Measurements from ENCODE around the gene NINJ2.

DNA sequence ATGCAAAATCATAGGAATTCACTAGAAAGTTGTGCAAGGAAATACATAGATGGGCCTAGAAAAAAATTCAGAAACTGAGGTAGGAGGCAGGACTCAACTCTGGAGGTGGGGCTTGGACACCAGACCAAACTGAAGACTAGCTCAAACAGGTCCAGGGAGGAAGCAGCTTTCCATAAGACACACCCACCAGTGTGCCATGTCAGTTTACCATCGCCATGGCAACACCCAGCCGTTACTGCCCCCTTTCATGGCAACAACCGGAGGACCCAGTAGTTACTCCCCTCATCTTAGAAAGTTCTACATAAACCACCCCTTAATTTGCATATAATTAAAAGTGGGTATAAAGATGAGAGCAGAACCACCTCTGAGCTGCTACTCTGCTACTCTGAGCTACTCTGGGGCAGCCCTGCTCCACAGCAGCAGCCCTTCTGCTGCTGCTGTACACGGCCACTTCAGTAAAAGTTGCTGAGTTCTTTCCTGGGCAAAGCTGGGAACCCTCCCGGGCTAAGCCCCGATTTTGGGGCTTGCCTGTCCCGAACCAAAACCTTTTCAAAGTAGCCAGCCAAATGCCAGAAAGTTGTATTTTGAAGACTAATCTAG is 30.8 kb upstream of the NINJ2 start:
- TF ChIP-seq, protein P1, sequence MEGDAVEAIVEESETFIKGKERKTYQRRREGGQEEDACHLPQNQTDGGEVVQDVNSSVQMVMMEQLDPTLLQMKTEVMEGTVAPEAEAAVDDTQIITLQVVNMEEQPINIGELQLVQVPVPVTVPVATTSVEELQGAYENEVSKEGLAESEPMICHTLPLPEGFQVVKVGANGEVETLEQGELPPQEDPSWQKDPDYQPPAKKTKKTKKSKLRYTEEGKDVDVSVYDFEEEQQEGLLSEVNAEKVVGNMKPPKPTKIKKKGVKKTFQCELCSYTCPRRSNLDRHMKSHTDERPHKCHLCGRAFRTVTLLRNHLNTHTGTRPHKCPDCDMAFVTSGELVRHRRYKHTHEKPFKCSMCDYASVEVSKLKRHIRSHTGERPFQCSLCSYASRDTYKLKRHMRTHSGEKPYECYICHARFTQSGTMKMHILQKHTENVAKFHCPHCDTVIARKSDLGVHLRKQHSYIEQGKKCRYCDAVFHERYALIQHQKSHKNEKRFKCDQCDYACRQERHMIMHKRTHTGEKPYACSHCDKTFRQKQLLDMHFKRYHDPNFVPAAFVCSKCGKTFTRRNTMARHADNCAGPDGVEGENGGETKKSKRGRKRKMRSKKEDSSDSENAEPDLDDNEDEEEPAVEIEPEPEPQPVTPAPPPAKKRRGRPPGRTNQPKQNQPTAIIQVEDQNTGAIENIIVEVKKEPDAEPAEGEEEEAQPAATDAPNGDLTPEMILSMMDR (IDR thresholded peaks at IDR 0.05): no peak
- TF ChIP-seq POLR2A (IDR thresholded peaks at IDR 0.05): no peak

All from body of pancreas (tissue), 4 donors.